Measurements from ENCODE around the gene PDCD4. TPM values are rescaled to one million over a fixed set of nuclear protein-coding genes. Genes with fewer than 3 reads are reported as not detected.

PDCD4 gene
- total and polyA plus RNA-seq, 2 of the 13 experiments (the other 11 are each of a cell fraction or from before 2014, with no cell fraction given) = 22.8 to 56.2 TPM

DNA sequence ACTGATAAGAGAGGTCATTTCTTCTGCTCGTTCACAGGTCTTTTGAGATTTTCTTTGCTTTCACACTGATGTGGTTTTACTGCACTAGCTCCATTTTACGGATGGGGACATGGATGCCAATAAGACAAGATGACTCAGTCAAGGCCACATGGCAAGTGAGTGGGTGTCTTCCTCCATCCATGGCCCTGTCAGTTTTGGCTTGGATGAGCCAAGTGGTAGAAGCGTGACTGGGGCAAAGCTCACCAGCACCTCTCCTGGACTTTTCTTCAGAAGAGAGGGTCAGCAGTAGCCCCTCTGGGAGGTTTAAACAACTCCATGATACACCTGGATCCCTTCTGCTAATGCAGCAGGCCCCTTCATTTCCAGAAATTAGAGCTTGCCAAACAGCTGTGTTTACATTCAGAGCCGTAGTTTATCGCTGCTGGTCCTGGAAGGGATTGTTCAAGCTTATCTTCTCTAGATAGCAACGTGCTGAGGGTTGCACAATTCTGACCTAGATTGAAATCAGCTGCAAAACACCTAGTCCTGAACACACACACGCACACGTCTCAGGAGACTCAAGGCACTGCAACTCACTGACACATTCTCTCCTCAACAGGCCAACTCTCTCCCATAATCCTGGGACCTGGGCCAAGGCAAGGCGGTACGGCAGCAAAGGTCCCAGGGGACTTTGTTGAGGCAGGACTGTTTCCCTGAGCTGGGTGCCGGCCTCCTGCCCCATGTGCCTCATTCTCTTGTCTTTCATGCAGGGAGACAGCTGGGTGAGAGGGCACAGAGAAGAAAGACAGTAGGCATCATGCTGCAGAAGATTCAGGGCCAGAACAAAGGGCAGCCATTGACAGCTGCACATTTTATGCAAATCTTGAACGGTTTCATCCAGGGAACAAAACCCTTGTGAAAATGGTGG is 14.2 kb upstream of the PDCD4 start (continued):
- TF ChIP-seq ZIK1 (CRISPR knock-in tag; IDR thresholded peaks at IDR 0.05; ENCODE audit: borderline replicate concordance, low read depth) (peak; percentile 79; the same call in 1 of the 2 replicates), ZNF335 (CRISPR knock-in tag; IDR thresholded peaks at IDR 0.05) (no peak), ZNF776 (CRISPR knock-in tag; IDR thresholded peaks at IDR 0.05) (no peak), NFYC (CRISPR knock-in tag; IDR thresholded peaks at IDR 0.05) (no peak), ZNF792 (CRISPR knock-in tag; IDR thresholded peaks at IDR 0.05) (0 out of 2 replicates have a peak, but pooled peaks have one; percentile 48), ERF (CRISPR knock-in tag; IDR thresholded peaks at IDR 0.05) (0 out of 2 replicates have a peak, but pooled peaks have one; percentile 31), ZNF761 (CRISPR knock-in tag; conservative IDR thresholded peaks at IDR 0.05) (no peak), ZNF484 (CRISPR knock-in tag; IDR thresholded peaks at IDR 0.05; ENCODE audit: borderline replicate concordance, low read depth) (no peak), ZNF317 (CRISPR knock-in tag; IDR thresholded peaks at IDR 0.05) (no peak), MAFF (IDR thresholded peaks at IDR 0.05; ENCODE audit: low read depth, low read length) (0 out of 2 replicates have a peak, but pooled peaks have one; percentile 22), KDM2A (CRISPR knock-in tag; IDR thresholded peaks at IDR 0.05; ENCODE audit: borderline replicate concordance, low read depth) (no peak), REXO4 (CRISPR knock-in tag; IDR thresholded peaks at IDR 0.05; ENCODE audit: borderline replicate concordance) (no peak), SIN3B (IDR thresholded peaks at IDR 0.05; ENCODE audit: low read length) (no peak), TP53 (CRISPR knock-in tag; conservative IDR thresholded peaks at IDR 0.05) (no peak), CBX1 (IDR thresholded peaks at IDR 0.05; ENCODE audit: low read depth) (peak; percentile 26), ZNF790 (CRISPR knock-in tag; IDR thresholded peaks at IDR 0.05; ENCODE audit: borderline replicate concordance) (no peak), PCBP1 (IDR thresholded peaks at IDR 0.05; ENCODE audit: borderline replicate concordance, low read depth, low read length) (no peak), ETV5 (CRISPR knock-in tag; IDR thresholded peaks at IDR 0.05; ENCODE audit: borderline replicate concordance) (no peak), ZNF564 (CRISPR knock-in tag; IDR thresholded peaks at IDR 0.05) (no peak), IKZF4 (CRISPR knock-in tag; IDR thresholded peaks at IDR 0.05; ENCODE audit: borderline replicate concordance, low read depth, not compliant biosample characterization) (no peak)
- TF ChIP-seq, protein P1, sequence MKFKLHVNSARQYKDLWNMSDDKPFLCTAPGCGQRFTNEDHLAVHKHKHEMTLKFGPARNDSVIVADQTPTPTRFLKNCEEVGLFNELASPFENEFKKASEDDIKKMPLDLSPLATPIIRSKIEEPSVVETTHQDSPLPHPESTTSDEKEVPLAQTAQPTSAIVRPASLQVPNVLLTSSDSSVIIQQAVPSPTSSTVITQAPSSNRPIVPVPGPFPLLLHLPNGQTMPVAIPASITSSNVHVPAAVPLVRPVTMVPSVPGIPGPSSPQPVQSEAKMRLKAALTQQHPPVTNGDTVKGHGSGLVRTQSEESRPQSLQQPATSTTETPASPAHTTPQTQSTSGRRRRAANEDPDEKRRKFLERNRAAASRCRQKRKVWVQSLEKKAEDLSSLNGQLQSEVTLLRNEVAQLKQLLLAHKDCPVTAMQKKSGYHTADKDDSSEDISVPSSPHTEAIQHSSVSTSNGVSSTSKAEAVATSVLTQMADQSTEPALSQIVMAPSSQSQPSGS (CRISPR knock-in tag; IDR thresholded peaks at IDR 0.05) = 0 out of 2 replicates have a peak, but pooled peaks have one; percentile 20
- TF ChIP-seq, protein P2, sequence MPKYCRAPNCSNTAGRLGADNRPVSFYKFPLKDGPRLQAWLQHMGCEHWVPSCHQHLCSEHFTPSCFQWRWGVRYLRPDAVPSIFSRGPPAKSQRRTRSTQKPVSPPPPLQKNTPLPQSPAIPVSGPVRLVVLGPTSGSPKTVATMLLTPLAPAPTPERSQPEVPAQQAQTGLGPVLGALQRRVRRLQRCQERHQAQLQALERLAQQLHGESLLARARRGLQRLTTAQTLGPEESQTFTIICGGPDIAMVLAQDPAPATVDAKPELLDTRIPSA (CRISPR knock-in tag; IDR thresholded peaks at IDR 0.05; ENCODE audit: borderline replicate concordance) = no peak
- TF ChIP-seq, protein P3, sequence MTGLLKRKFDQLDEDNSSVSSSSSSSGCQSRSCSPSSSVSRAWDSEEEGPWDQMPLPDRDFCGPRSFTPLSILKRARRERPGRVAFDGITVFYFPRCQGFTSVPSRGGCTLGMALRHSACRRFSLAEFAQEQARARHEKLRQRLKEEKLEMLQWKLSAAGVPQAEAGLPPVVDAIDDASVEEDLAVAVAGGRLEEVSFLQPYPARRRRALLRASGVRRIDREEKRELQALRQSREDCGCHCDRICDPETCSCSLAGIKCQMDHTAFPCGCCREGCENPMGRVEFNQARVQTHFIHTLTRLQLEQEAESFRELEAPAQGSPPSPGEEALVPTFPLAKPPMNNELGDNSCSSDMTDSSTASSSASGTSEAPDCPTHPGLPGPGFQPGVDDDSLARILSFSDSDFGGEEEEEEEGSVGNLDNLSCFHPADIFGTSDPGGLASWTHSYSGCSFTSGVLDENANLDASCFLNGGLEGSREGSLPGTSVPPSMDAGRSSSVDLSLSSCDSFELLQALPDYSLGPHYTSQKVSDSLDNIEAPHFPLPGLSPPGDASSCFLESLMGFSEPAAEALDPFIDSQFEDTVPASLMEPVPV (CRISPR knock-in tag; IDR thresholded peaks at IDR 0.05) = 0 out of 2 replicates have a peak, but pooled peaks have one; percentile 44
- TF ChIP-seq, protein P4, sequence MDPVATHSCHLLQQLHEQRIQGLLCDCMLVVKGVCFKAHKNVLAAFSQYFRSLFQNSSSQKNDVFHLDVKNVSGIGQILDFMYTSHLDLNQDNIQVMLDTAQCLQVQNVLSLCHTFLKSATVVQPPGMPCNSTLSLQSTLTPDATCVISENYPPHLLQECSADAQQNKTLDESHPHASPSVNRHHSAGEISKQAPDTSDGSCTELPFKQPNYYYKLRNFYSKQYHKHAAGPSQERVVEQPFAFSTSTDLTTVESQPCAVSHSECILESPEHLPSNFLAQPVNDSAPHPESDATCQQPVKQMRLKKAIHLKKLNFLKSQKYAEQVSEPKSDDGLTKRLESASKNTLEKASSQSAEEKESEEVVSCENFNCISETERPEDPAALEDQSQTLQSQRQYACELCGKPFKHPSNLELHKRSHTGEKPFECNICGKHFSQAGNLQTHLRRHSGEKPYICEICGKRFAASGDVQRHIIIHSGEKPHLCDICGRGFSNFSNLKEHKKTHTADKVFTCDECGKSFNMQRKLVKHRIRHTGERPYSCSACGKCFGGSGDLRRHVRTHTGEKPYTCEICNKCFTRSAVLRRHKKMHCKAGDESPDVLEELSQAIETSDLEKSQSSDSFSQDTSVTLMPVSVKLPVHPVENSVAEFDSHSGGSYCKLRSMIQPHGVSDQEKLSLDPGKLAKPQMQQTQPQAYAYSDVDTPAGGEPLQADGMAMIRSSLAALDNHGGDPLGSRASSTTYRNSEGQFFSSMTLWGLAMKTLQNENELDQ (CRISPR knock-in tag; IDR thresholded peaks at IDR 0.05; ENCODE audit: borderline replicate concordance) = no peak
